ENCODE results near the gene CGB3.
A peak's percentile ranks its signal among the peaks of the same experiment; 100 is the strongest.
"Not testable (repeated sequence)": the region's sequence is repeated elsewhere in the genome, so short reads cannot be mapped to it uniquely, and the experiment has no call there.

The CGB3 gene

GRCh38 chr19:49059053-49059452, 34.9 kb upstream of the CGB3 start:
- H3K36me3 ChIP-seq (ENCODE audit: control insufficient read depth, insufficient read depth, low read length): no peaks in the 10 kb centered on the region
- no peaks in the 10 kb centered on the region for H3K9me3 ChIP-seq (ENCODE audit: control insufficient read depth, insufficient read depth, low read length)
- WGBS (ENCODE audit: insufficient coverage, insufficient read length): no CpG with 5 or more reads among the region's 9 CpGs
- no peak overlapping the region for H3K4me3 ChIP-seq (ENCODE audit: low read length)
- no peak for DNase-seq (ENCODE audit: low read depth, low spot score)
- H3K4me1 ChIP-seq (ENCODE audit: control insufficient read depth, insufficient read depth, low read length): peaks cover 5% of the 10 kb centered on the region
- H3K27ac ChIP-seq (ENCODE audit: low read length): no peak overlapping the region
- peaks cover 13% of the 10 kb centered on the region; the same call in 1 of the 2 replicates for H3K27me3 ChIP-seq (ENCODE audit: control insufficient read depth, insufficient read depth, low read length)

GRCh38 chr19:49058562-49058961, 34.4 kb upstream of the CGB3 start:
- H3K4me3 ChIP-seq (ENCODE audit: low read length): no peak overlapping the region
- H3K36me3 ChIP-seq (ENCODE audit: control insufficient read depth, insufficient read depth, low read length): no peaks in the 10 kb centered on the region
- peaks cover 2% of the 10 kb centered on the region for H3K4me1 ChIP-seq (ENCODE audit: control insufficient read depth, insufficient read depth, low read length)
- H3K27ac ChIP-seq (ENCODE audit: low read length): no peak overlapping the region
- no CpG with 5 or more reads among the region's 10 CpGs for WGBS (ENCODE audit: insufficient coverage, insufficient read length)
- H3K9me3 ChIP-seq (ENCODE audit: control insufficient read depth, insufficient read depth, low read length): no peaks in the 10 kb centered on the region
- DNase-seq (ENCODE audit: low read depth, low spot score): no peak
- peaks cover 13% of the 10 kb centered on the region; the same call in 1 of the 2 replicates for H3K27me3 ChIP-seq (ENCODE audit: control insufficient read depth, insufficient read depth, low read length)

- Histone ChIP-seq H3K4me1 (ENCODE audit: control insufficient read depth, insufficient read depth, low read length) (peaks cover 2% of the 10 kb centered on the region), H3K36me3 (ENCODE audit: control insufficient read depth, insufficient read depth, low read length) (no peaks in the 10 kb centered on the region), H3K27ac (ENCODE audit: low read length) (no peak within 1 kb of the TSS), H3K9me3 (ENCODE audit: control insufficient read depth, insufficient read depth, low read length) (no peaks in the 10 kb centered on the region), H3K27me3 (ENCODE audit: control insufficient read depth, insufficient read depth, low read length) (peaks cover 13% of the 10 kb centered on the region; the same call in 1 of the 2 replicates), H3K4me3 (ENCODE audit: low read length) (peak within 1 kb of the TSS; percentile 26; the same call in 1 of the 2 replicates)
- WGBS (ENCODE audit: insufficient coverage, insufficient read length): no CpG with 5 or more reads among the region's 38 CpGs
- no peak for DNase-seq (ENCODE audit: low read depth, low spot score)
Observed at GRCh38 chr19:49057636-49058234, 33.6 kb upstream of the CGB3 start, which contains the start of gene CGB7. TSS of gene CGB7 (minus strand) at chr19:49057749. CDS start at chr19:49055375, 2,374 bp downstream.

- H3K36me3 ChIP-seq (ENCODE audit: control insufficient read depth, insufficient read depth, low read length); H3K4me1 ChIP-seq (ENCODE audit: control insufficient read depth, insufficient read depth, low read length); H3K4me3 ChIP-seq (ENCODE audit: low read length); H3K9me3 ChIP-seq (ENCODE audit: control insufficient read depth, insufficient read depth, low read length); H3K27ac ChIP-seq (ENCODE audit: low read length); DNase-seq (ENCODE audit: low read depth, low spot score): not testable (repeated sequence)
- WGBS (ENCODE audit: insufficient coverage, insufficient read length): no CpG with 5 or more reads among the region's 34 CpGs
- peaks cover 13% of the 10 kb centered on the region; the same call in 1 of the 2 replicates for H3K27me3 ChIP-seq (ENCODE audit: control insufficient read depth, insufficient read depth, low read length)
Observed at GRCh38 chr19:49056902-49057596, 32.9 kb upstream of the CGB3 start.

- Histone ChIP-seq H3K27ac (ENCODE audit: low read length) (no peak overlapping the region), H3K27me3 (ENCODE audit: control insufficient read depth, insufficient read depth, low read length) (peaks cover 13% of the 10 kb centered on the region; the same call in 1 of the 2 replicates), H3K36me3 (ENCODE audit: control insufficient read depth, insufficient read depth, low read length) (no peaks in the 10 kb centered on the region), H3K4me3 (ENCODE audit: low read length) (peak overlapping the region; percentile 48), H3K4me1 (ENCODE audit: control insufficient read depth, insufficient read depth, low read length) (peaks cover 2% of the 10 kb centered on the region), H3K9me3 (ENCODE audit: control insufficient read depth, insufficient read depth, low read length) (no peaks in the 10 kb centered on the region)
- no peak for DNase-seq (ENCODE audit: low read depth, low spot score)
- no CpG with 5 or more reads among the region's 63 CpGs for WGBS (ENCODE audit: insufficient coverage, insufficient read length)
Observed at GRCh38 chr19:49056101-49056901, 32.2 kb upstream of the CGB3 start.

- no CpG with 5 or more reads among the region's 24 CpGs for WGBS (ENCODE audit: insufficient coverage, insufficient read length)
- H3K27ac ChIP-seq (ENCODE audit: low read length); H3K9me3 ChIP-seq (ENCODE audit: control insufficient read depth, insufficient read depth, low read length); H3K4me1 ChIP-seq (ENCODE audit: control insufficient read depth, insufficient read depth, low read length); H3K4me3 ChIP-seq (ENCODE audit: low read length); DNase-seq (ENCODE audit: low read depth, low spot score); H3K36me3 ChIP-seq (ENCODE audit: control insufficient read depth, insufficient read depth, low read length); H3K27me3 ChIP-seq (ENCODE audit: control insufficient read depth, insufficient read depth, low read length): not testable (repeated sequence)
Observed at GRCh38 chr19:49050376-49051033, 26.4 kb upstream of the CGB3 start.

GRCh38 chr19:49049834-49050233, 25.7 kb upstream of the CGB3 start:
- not testable (repeated sequence) for H3K4me3 ChIP-seq (ENCODE audit: low read length); H3K9me3 ChIP-seq (ENCODE audit: control insufficient read depth, insufficient read depth, low read length); H3K27me3 ChIP-seq (ENCODE audit: control insufficient read depth, insufficient read depth, low read length); H3K4me1 ChIP-seq (ENCODE audit: control insufficient read depth, insufficient read depth, low read length); H3K27ac ChIP-seq (ENCODE audit: low read length); DNase-seq (ENCODE audit: low read depth, low spot score); H3K36me3 ChIP-seq (ENCODE audit: control insufficient read depth, insufficient read depth, low read length)
- WGBS (ENCODE audit: insufficient coverage, insufficient read length): no CpG with 5 or more reads among the region's 4 CpGs

GRCh38 chr19:49049011-49049410, 24.9 kb upstream of the CGB3 start, which contains the start of gene CGB8:
TSS of gene CGB8 (minus strand) at chr19:49049111. CDS start at chr19:49048739, 372 bp downstream.
- H3K9me3 ChIP-seq (ENCODE audit: control insufficient read depth, insufficient read depth, low read length); H3K27me3 ChIP-seq (ENCODE audit: control insufficient read depth, insufficient read depth, low read length); H3K4me3 ChIP-seq (ENCODE audit: low read length); H3K27ac ChIP-seq (ENCODE audit: low read length); DNase-seq (ENCODE audit: low read depth, low spot score); H3K36me3 ChIP-seq (ENCODE audit: control insufficient read depth, insufficient read depth, low read length); H3K4me1 ChIP-seq (ENCODE audit: control insufficient read depth, insufficient read depth, low read length): not testable (repeated sequence)
- WGBS (ENCODE audit: insufficient coverage, insufficient read length): no CpG with 5 or more reads among the region's 12 CpGs

- not testable (repeated sequence) for H3K4me1 ChIP-seq (ENCODE audit: control insufficient read depth, insufficient read depth, low read length); H3K27me3 ChIP-seq (ENCODE audit: control insufficient read depth, insufficient read depth, low read length); H3K27ac ChIP-seq (ENCODE audit: low read length); H3K36me3 ChIP-seq (ENCODE audit: control insufficient read depth, insufficient read depth, low read length); DNase-seq (ENCODE audit: low read depth, low spot score); H3K4me3 ChIP-seq (ENCODE audit: low read length); H3K9me3 ChIP-seq (ENCODE audit: control insufficient read depth, insufficient read depth, low read length)
- WGBS (ENCODE audit: insufficient coverage, insufficient read length): no CpG with 5 or more reads among the region's 15 CpGs
Observed at GRCh38 chr19:49043548-49043947, 19.4 kb upstream of the CGB3 start, which contains the start of gene CGB5. TSS of gene CGB5 (plus strand) at chr19:49043848. CDS start at chr19:49044210, 362 bp downstream.

- H3K27me3 ChIP-seq (ENCODE audit: control insufficient read depth, insufficient read depth, low read length); H3K36me3 ChIP-seq (ENCODE audit: control insufficient read depth, insufficient read depth, low read length); DNase-seq (ENCODE audit: low read depth, low spot score); H3K4me1 ChIP-seq (ENCODE audit: control insufficient read depth, insufficient read depth, low read length); H3K9me3 ChIP-seq (ENCODE audit: control insufficient read depth, insufficient read depth, low read length); H3K27ac ChIP-seq (ENCODE audit: low read length); H3K4me3 ChIP-seq (ENCODE audit: low read length): not testable (repeated sequence)
- WGBS (ENCODE audit: insufficient coverage, insufficient read length): no CpG with 5 or more reads among the region's 4 CpGs
Observed at GRCh38 chr19:49042666-49043065, 18.5 kb upstream of the CGB3 start.

All from iPS DF 6.9 (cell line).